H1 (cell line): ENCODE results near the gene SH3PXD2B. TPM values are rescaled to one million over a fixed set of nuclear protein-coding genes. Genes with fewer than 3 reads are reported as not detected.

Experiments
- CTCF ChIA-PET: fragments of 300-600 bp; sonication (Branson Sonifier 250); formaldehyde crosslinking; loops from one replicate; lab custom pipeline; 2021; ENCODE audit not compliant: partially characterized antibody; lab: Charles Lee
- POLR2A ChIA-PET: fragments of 300-600 bp; sonication (Branson Sonifier 250); formaldehyde crosslinking; loops from one replicate; lab custom pipeline; 2021; ENCODE audit warnings: inconsistent platforms; ENCODE audit not compliant: partially characterized antibody; lab: Charles Lee
- DNase-seq, 2 experiments: peaks; one replicate each; pipeline versions ENCODE4 v3.0.0 to v3.0.0-alpha.2; 2010 to 2022; ENCODE audit warnings: low spot score in 2 of 2, low read depth in 1 of 2, mixed read lengths in 1 of 2
- FAIRE-seq: peaks from 2 replicates; lab custom pipeline; 2011; peaks lifted over from hg19 to GRCh38; lab: Jason Lieb, UNC
- H2AFZ ChIP-seq: 2 replicates; pipeline ENCODE4 v1.8.1; 2012; ENCODE audit warnings: low read length, inconsistent platforms
- H2AK5ac ChIP-seq: 2 replicates; pipeline ENCODE4 v1.6.1; 2013; ENCODE audit warnings: low read depth, low read length
- H2BK120ac ChIP-seq: replicated peaks from 2 replicates; pipeline ENCODE3; 2013; ENCODE audit warnings: low read depth, low read length, inconsistent platforms
- H2BK12ac ChIP-seq: 2 replicates; pipeline ENCODE4 v1.6.1; 2013; ENCODE audit warnings: low read depth, low read length
- H2BK15ac ChIP-seq: 2 replicates; pipeline ENCODE4 v1.6.1; 2013; ENCODE audit warnings: low read length
- H2BK20ac ChIP-seq: 2 replicates; pipeline ENCODE4 v1.6.1; 2013; ENCODE audit warnings: low read length
- H2BK5ac ChIP-seq: 2 replicates; pipeline ENCODE4 v1.6.1; 2013; ENCODE audit warnings: low read depth, low read length
- H3K14ac ChIP-seq: 2 replicates; pipeline ENCODE4 v1.6.1; 2013; ENCODE audit warnings: inconsistent platforms; ENCODE audit not compliant: insufficient read length
- H3K18ac ChIP-seq: 2 replicates; pipeline ENCODE4 v1.6.1; 2013; ENCODE audit warnings: low read length; ENCODE audit errors: extremely low read depth
- H3K23ac ChIP-seq: 2 replicates; pipeline ENCODE4 v1.6.1; 2013; ENCODE audit warnings: inconsistent platforms; ENCODE audit not compliant: insufficient read length
- H3K23me2 ChIP-seq: 2 replicates; pipeline ENCODE4 v1.6.1; 2013; ENCODE audit warnings: low read depth, low read length
- H3K27ac ChIP-seq: 2 replicates; pipeline ENCODE4 v1.6.1; 2011; ENCODE audit warnings: low read depth, low read length, inconsistent platforms
- H3K27me3 ChIP-seq, 4 experiments: replicated peaks in 1 of 4; 1 replicate in 1 of 4; 2 replicates in 3 of 4; pipeline versions ENCODE4 v1.6.1 to v1.8.1; 2011 to 2013; ENCODE audit warnings: low read length in 3 of 4, mild to moderate bottlenecking in 3 of 4, inconsistent platforms in 2 of 4, mixed read lengths in 2 of 4, moderate library complexity in 1 of 4; ENCODE audit not compliant: control insufficient read depth in 3 of 4, insufficient read depth in 3 of 4; ENCODE audit errors: extremely low read depth in 1 of 4
- H3K36me3 ChIP-seq, 4 experiments: 2 replicates each; pipeline versions ENCODE4 v1.6.1 to v1.8.1; 2011 to 2013; ENCODE audit warnings: mild to moderate bottlenecking in 4 of 4, low read length in 3 of 4, moderate library complexity in 2 of 4, control low read depth in 1 of 4, inconsistent platforms in 1 of 4; ENCODE audit not compliant: insufficient read depth in 4 of 4, control insufficient read depth in 2 of 4
- H3K4ac ChIP-seq: replicated peaks from 2 replicates; pipeline ENCODE3; 2013; ENCODE audit warnings: low read length, low read depth, mixed read lengths, inconsistent platforms; ENCODE audit not compliant: insufficient read length
- H3K4me1 ChIP-seq, 4 experiments: replicated peaks in 1 of 4; 1 replicate in 1 of 4; 2 replicates in 3 of 4; pipeline versions ENCODE4 v1.6.1 to v1.8.1; 2011 to 2013; ENCODE audit warnings: low read length in 3 of 4, inconsistent platforms in 2 of 4, mixed read lengths in 1 of 4; ENCODE audit not compliant: insufficient read depth in 4 of 4, control insufficient read depth in 3 of 4
- H3K4me2 ChIP-seq, 2 experiments: 2 replicates each; pipeline versions ENCODE4 v1.6.1 to v1.8.1; 2011 to 2013; ENCODE audit warnings: low read depth in 2 of 2, low read length in 2 of 2, control low read depth in 1 of 2, inconsistent platforms in 1 of 2, mild to moderate bottlenecking in 1 of 2; ENCODE audit not compliant: insufficient read depth in 1 of 2
- H3K4me3 ChIP-seq, 4 experiments: fragments of 200-600, 300-600 bp in 1 of 4; sonication (generic), shearing (Covaris generic), sonication (Bioruptor Twin) in 1 of 4; 2 replicates each; pipeline versions ENCODE4 v1.5.1 to v1.8.1; 2011 to 2016; ENCODE audit warnings: low read length in 4 of 4, low read depth in 3 of 4, control low read depth in 2 of 4, inconsistent platforms in 2 of 4, mild to moderate bottlenecking in 2 of 4, mixed read lengths in 1 of 4, moderate library complexity in 1 of 4; ENCODE audit not compliant: insufficient read depth in 2 of 4; ENCODE audit errors: extremely low read depth in 1 of 4
- H3K56ac ChIP-seq: replicated peaks from 2 replicates; pipeline ENCODE3; 2013; ENCODE audit warnings: low read depth, mild to moderate bottlenecking, mixed read lengths, low read length, inconsistent platforms; ENCODE audit not compliant: insufficient read length
- H3K79me1 ChIP-seq: 2 replicates; pipeline ENCODE4 v1.6.1; 2013; ENCODE audit warnings: low read depth, low read length, control low read depth
- H3K79me2 ChIP-seq, 2 experiments: 2 replicates each; pipeline versions ENCODE4 v1.6.1 to v1.8.1; 2012 to 2013; ENCODE audit warnings: low read length in 2 of 2, mild to moderate bottlenecking in 2 of 2, inconsistent platforms in 1 of 2; ENCODE audit not compliant: insufficient read depth in 2 of 2, control insufficient read depth in 1 of 2
- H3K9ac ChIP-seq, 4 experiments: replicated peaks in 1 of 4; 1 replicate in 1 of 4; 2 replicates in 3 of 4; pipeline versions ENCODE4 v1.6.1 to v1.8.1; 2011 to 2013; ENCODE audit warnings: low read depth in 3 of 4, low read length in 3 of 4, control low read depth in 2 of 4, mild to moderate bottlenecking in 2 of 4, moderate library complexity in 2 of 4, inconsistent platforms in 1 of 4; ENCODE audit errors: extremely low read depth in 1 of 4
- H3K9me3 ChIP-seq, 2 experiments: 2 replicates each; pipeline versions ENCODE4 v1.6.1 to v1.8.1; 2012 to 2013; ENCODE audit warnings: mild to moderate bottlenecking in 2 of 2, moderate library complexity in 2 of 2, control low read depth in 1 of 2, inconsistent platforms in 1 of 2, low read depth in 1 of 2, low read length in 1 of 2, mixed read lengths in 1 of 2; ENCODE audit not compliant: insufficient read depth in 2 of 2
- H4K20me1 ChIP-seq, 2 experiments: replicated peaks in 1 of 2; 2 replicates each; pipeline versions ENCODE3 to v1.8.1; 2011 to 2013; ENCODE audit warnings: inconsistent platforms in 2 of 2, low read length in 2 of 2, mild to moderate bottlenecking in 1 of 2; ENCODE audit not compliant: insufficient read depth in 2 of 2, control insufficient read depth in 1 of 2
- H4K5ac ChIP-seq: 2 replicates; pipeline ENCODE4 v1.6.1; 2013; ENCODE audit warnings: low read length, low read depth, mixed read lengths, inconsistent platforms; ENCODE audit not compliant: insufficient read length
- H4K8ac ChIP-seq: 2 replicates; pipeline ENCODE4 v1.8.0; 2013; ENCODE audit warnings: mild to moderate bottlenecking, moderate library complexity, low read length, inconsistent platforms; ENCODE audit not compliant: insufficient read depth; ENCODE audit errors: extremely low read depth
- H4K91ac ChIP-seq: replicated peaks from 2 replicates; pipeline ENCODE3; 2013; ENCODE audit warnings: low read length, mixed read lengths, inconsistent platforms; ENCODE audit not compliant: insufficient read length
- ATF2 ChIP-seq: IDR thresholded peaks from 2 replicates; pipeline ENCODE4 v1.6.1; 2012; ENCODE audit warnings: low read length, inconsistent platforms
- BCL11A ChIP-seq, 2 experiments: IDR thresholded peaks; one replicate each; pipeline ENCODE4 v1.6.1; 2011; ENCODE audit warnings: low read depth in 2 of 2, low read length in 2 of 2, mild to moderate bottlenecking in 2 of 2
- EGR1 ChIP-seq: IDR thresholded peaks from 2 replicates; pipeline ENCODE4 v1.6.1; 2011; ENCODE audit warnings: low read depth, low read length, borderline replicate concordance
- MAFK ChIP-seq: IDR thresholded peaks from 2 replicates; pipeline ENCODE4 v1.6.1; 2012; ENCODE audit warnings: low read depth, mild to moderate bottlenecking, improper control_type of control experiment, low read length
- NRF1 ChIP-seq: IDR thresholded peaks from 2 replicates; pipeline ENCODE4 v1.6.1; 2011; ENCODE audit warnings: mild to moderate bottlenecking, low read depth, low read length, improper control_type of control experiment
- POLR2AphosphoS5 ChIP-seq: IDR thresholded peaks from 2 replicates; pipeline ENCODE4 v1.6.1; 2011; ENCODE audit warnings: low read depth, low read length
- RNF2 ChIP-seq: fragments of 200-900, 300-1000 bp; sonication (generic); IDR thresholded peaks from 2 replicates; pipeline ENCODE4 v1.7.1; 2016; ENCODE audit warnings: borderline replicate concordance, low read depth, mild to moderate bottlenecking, antibody characterized with exemption, low read length; ENCODE audit not compliant: poor library complexity, severe bottlenecking; ENCODE audit errors: missing control alignments
- SP2 ChIP-seq: IDR thresholded peaks from 2 replicates; pipeline ENCODE4 v1.6.1; 2012; ENCODE audit warnings: mild to moderate bottlenecking, low read length, inconsistent platforms
- SRF ChIP-seq: IDR thresholded peaks from 2 replicates; pipeline ENCODE4 v1.6.1; 2011; ENCODE audit warnings: mild to moderate bottlenecking, low read depth, low read length, moderate library complexity
- TAF7 ChIP-seq: optimal IDR thresholded peaks from 2 replicates; pipeline ENCODE3; 2011; ENCODE audit warnings: low read depth, mild to moderate bottlenecking, inconsistent platforms, low read length, moderate library complexity, borderline replicate concordance
- TEAD4 ChIP-seq: IDR thresholded peaks from 2 replicates; pipeline ENCODE4 v1.6.1; 2012; ENCODE audit warnings: low read depth, low read length, inconsistent platforms, mixed read lengths
- WGBS, 2 experiments: shearing (Covaris generic) in 1 of 2; methylation state at CpG; one replicate each; pipeline versions ENCODE4 v1.1.6 to v1.1.7; 2013 to 2015; ENCODE audit warnings: low lambda C conversion rate in 2 of 2, mixed read lengths in 2 of 2, inconsistent platforms in 1 of 2, low coverage in 1 of 2, missing lambda C conversion rate in 1 of 2; ENCODE audit not compliant: insufficient replicate concordance in 2 of 2, insufficient coverage in 1 of 2, insufficient read length in 1 of 2; ENCODE audit errors: extremely low coverage in 1 of 2, missing lambda C conversion rate in 1 of 2; 5-methylcytosine and 5-hydroxymethylcytosine counted together
- polyA plus RNA-seq, 7 experiments: library from polyadenylated mRNA; depleted of rRNA in 3 of 7; stranded (reverse) in 5 of 7; unstranded in 2 of 7; fragments of >200 nt in 5 of 7; fragments of 200-250 nt in 2 of 7; gene quantifications; 1 replicate in 5 of 7; 2 replicates in 1 of 7; 4 replicates in 1 of 7; pipeline versions ENCODE4 v1.2.1 to v1.2.3, GENCODE V29; 2011 to 2013; ENCODE audit warnings: missing spikeins in 2 of 7, mixed read lengths in 2 of 7
- total RNA-seq: library from RNA; stranded (reverse); fragmentation: NEBNext Ultra II Directional; extraction: Animal tissue kit (Norgen Biotek cat#: 25700); gene quantifications from 2 replicates; pipeline ENCODE4 v1.2.1, GENCODE V29; 2021

Gene SH3PXD2B
- total and polyA plus RNA-seq, 2 of the 8 experiments (the other 6 are each of a cell fraction or from before 2014, with no cell fraction given), result 32.9 to 72.9 TPM

- Histone ChIP-seq H2BK5ac (no peak overlapping the region), H3K4ac (no peak overlapping the region), H2BK20ac (no peak overlapping the region), H3K9ac (no peak overlapping the region), H3K56ac (no peak overlapping the region), H3K27me3 (no peaks in the 10 kb centered on the region), H4K8ac (no peak overlapping the region), H3K36me3 (no peaks in the 10 kb centered on the region; a peak in 2 of 8 replicates), H4K20me1 (peaks cover 40 to 67% of the 10 kb centered on the region in 2 experiments), H3K14ac (no peak overlapping the region), H3K4me3 (no peak overlapping the region), H3K4me1 (peaks cover 4 to 11% (median 8%) of the 10 kb centered on the region in 4 experiments), H2AK5ac (no peak overlapping the region), H2AFZ (no peak overlapping the region), H3K23ac (no peak overlapping the region), H4K91ac (no peak overlapping the region), H3K79me2 (peaks cover 11 to 99% of the 10 kb centered on the region in 2 experiments), H3K9me3 (no peaks in the 10 kb centered on the region), H4K5ac (no peak overlapping the region), H2BK12ac (no peak overlapping the region), H3K18ac (no peak overlapping the region), H3K27ac (no peak overlapping the region), H3K79me1 (peaks cover 31% of the 10 kb centered on the region), H3K23me2 (peaks cover 1% of the 10 kb centered on the region; the same call in 1 of the 2 replicates), H2BK120ac (no peak overlapping the region), H3K4me2 (no peak overlapping the region), H2BK15ac (no peak overlapping the region)
- TF ChIP-seq POLR2AphosphoS5 (no peak), BCL11A (IDR thresholded peaks at IDR 0.05; ENCODE audit: low read depth in 2 of 2, low read length in 2 of 2) (no peak), ATF2 (no peak), SP2 (no peak), TEAD4 (no peak), RNF2 (no peak), NRF1 (no peak), TAF7 (no peak), MAFK (no peak), SRF (no peak), EGR1 (no peak)
- DNase-seq, result no peak
- WGBS, 2 experiments, result 86% methylated on average over 10 of the region's 10 CpGs; no CpG with 5 or more reads in 1 of the 2 experiments
- ChIA-PET POLR2A (interaction anchor here (1.1 kb wide), 1 partner anchor 14 kb away, joined by 3 read pairs; no protein-coding TSS in a partner anchor), CTCF (interaction anchor here (0.6 to 3.4 kb wide), 4 partner anchors 8 to 122 kb away, joined by 3 to 19 read pairs (median 8); no protein-coding TSS in a partner anchor)
- FAIRE-seq, result no peak
These were observed 8.5 kb downstream of the SH3PXD2B start for GRCh38 chr5:172445866-172446265.
